MCF 10A (cell line): Measurements from ENCODE around the gene LRBA. TPM values are rescaled to one million over a fixed set of nuclear protein-coding genes. Genes with fewer than 3 reads are reported as not detected.

ENCODE experiments used
- BruUV-seq: library from RNA; stranded (reverse); fragments of 400-500 nt; replicated peaks from 2 replicates; lab custom pipeline; 2021; lab: Mats Ljungman, UMichigan
- CTCF ChIA-PET: fragments of 300-600 bp; sonication (Branson Sonifier 250); formaldehyde crosslinking; extraction: SDS; loops from one replicate; lab custom pipeline; 2021; ENCODE audit warnings: antibody characterized with exemption, inconsistent platforms; lab: Yijun Ruan, JAX
- POLR2A ChIA-PET: fragments of 300-600, 350-650 bp; sonication (Branson Sonifier 250); formaldehyde crosslinking; extraction: SDS; loops from one replicate; lab custom pipeline; 2020; ENCODE audit warnings: antibody characterized with exemption, inconsistent platforms; lab: Yijun Ruan, JAX
- DNase-seq: peaks from one replicate; pipeline ENCODE4 v3.0.0-alpha.2; 2018; ENCODE audit not compliant: unreplicated experiment
- H3K27ac Mint-ChIP-seq: one replicate; pipeline ENCODE4 v1.8.0; 2022; ENCODE audit warnings: mild to moderate bottlenecking, low read depth, mixed read lengths; ENCODE audit not compliant: unreplicated experiment
- H3K27me3 Mint-ChIP-seq: one replicate; pipeline ENCODE4 v1.8.0; 2022; ENCODE audit warnings: mixed read lengths; ENCODE audit not compliant: insufficient read depth, unreplicated experiment
- H3K36me3 Mint-ChIP-seq: one replicate; pipeline ENCODE4 v1.8.0; 2022; ENCODE audit warnings: mild to moderate bottlenecking, moderate library complexity, mixed read lengths; ENCODE audit not compliant: insufficient read depth, unreplicated experiment
- H3K4me1 Mint-ChIP-seq: one replicate; pipeline ENCODE4 v1.8.0; 2022; ENCODE audit warnings: mixed read lengths; ENCODE audit not compliant: insufficient read depth, unreplicated experiment
- H3K4me3 Mint-ChIP-seq: one replicate; pipeline ENCODE4 v1.8.0; 2022; ENCODE audit warnings: mild to moderate bottlenecking, moderate library complexity, mixed read lengths; ENCODE audit not compliant: unreplicated experiment
- H3K9me3 Mint-ChIP-seq: one replicate; pipeline ENCODE4 v1.8.0; 2022; ENCODE audit warnings: mixed read lengths; ENCODE audit not compliant: unreplicated experiment
- intact Hi-C: fragments of 100-400 bp; cut with micrococcal nuclease; formaldehyde crosslinking; loops from 2 replicates; pipeline ENCODE4 v1.14.1; 2022
- total RNA-seq: library from RNA; stranded (reverse); gene quantifications from 2 replicates; pipeline ENCODE4 v1.2.3, GENCODE V29; 2022
- TF ChIP-seq, protein P1 (sequence below): fragments of 200-600 bp; IDR thresholded peaks from one replicate; pipeline ENCODE4 v1.8.0; 2022; ENCODE audit warnings: antibody characterized with exemption, mild to moderate bottlenecking; ENCODE audit not compliant: unreplicated experiment

LRBA gene
- total RNA-seq, 1 experiment from 2014 or later: 64.5 TPM

- BruUV-seq: no TSS peak
These were observed 575.6 kb downstream of the LRBA start for GRCh38 chr4:150439451-150439933.

GRCh38 chr4:150436598-150437370, 578.3 kb downstream of the LRBA start:
- ChIA-PET CTCF (no interaction called here), POLR2A (interaction anchor here (1.4 kb wide), 1 partner anchor 27 kb away, joined by 3 read pairs; no protein-coding TSS in a partner anchor)
- no peaks in the 10 kb centered on the region for H3K9me3 Mint-ChIP-seq
- intact Hi-C loops: no loop called here
- H3K4me3 Mint-ChIP-seq: no peak overlapping the region
- TF ChIP-seq, protein P1, sequence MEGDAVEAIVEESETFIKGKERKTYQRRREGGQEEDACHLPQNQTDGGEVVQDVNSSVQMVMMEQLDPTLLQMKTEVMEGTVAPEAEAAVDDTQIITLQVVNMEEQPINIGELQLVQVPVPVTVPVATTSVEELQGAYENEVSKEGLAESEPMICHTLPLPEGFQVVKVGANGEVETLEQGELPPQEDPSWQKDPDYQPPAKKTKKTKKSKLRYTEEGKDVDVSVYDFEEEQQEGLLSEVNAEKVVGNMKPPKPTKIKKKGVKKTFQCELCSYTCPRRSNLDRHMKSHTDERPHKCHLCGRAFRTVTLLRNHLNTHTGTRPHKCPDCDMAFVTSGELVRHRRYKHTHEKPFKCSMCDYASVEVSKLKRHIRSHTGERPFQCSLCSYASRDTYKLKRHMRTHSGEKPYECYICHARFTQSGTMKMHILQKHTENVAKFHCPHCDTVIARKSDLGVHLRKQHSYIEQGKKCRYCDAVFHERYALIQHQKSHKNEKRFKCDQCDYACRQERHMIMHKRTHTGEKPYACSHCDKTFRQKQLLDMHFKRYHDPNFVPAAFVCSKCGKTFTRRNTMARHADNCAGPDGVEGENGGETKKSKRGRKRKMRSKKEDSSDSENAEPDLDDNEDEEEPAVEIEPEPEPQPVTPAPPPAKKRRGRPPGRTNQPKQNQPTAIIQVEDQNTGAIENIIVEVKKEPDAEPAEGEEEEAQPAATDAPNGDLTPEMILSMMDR: no peak
- no peaks in the 10 kb centered on the region for H3K27me3 Mint-ChIP-seq
- BruUV-seq: no TSS peak
- DNase-seq: no peak
- no peaks in the 10 kb centered on the region for H3K4me1 Mint-ChIP-seq
- no peak overlapping the region for H3K27ac Mint-ChIP-seq
- peaks cover 13% of the 10 kb centered on the region for H3K36me3 Mint-ChIP-seq

More at GRCh38 chr4:150439451-150439933, 575.6 kb downstream of the LRBA start:
- intact Hi-C loops: no loop called here
- TF ChIP-seq, protein P1: no peak
- Mint-ChIP-seq H3K4me3 (no peak overlapping the region), H3K27ac (no peak overlapping the region), H3K9me3 (no peaks in the 10 kb centered on the region), H3K27me3 (no peaks in the 10 kb centered on the region), H3K4me1 (no peaks in the 10 kb centered on the region), H3K36me3 (peaks cover 10% of the 10 kb centered on the region)
- ChIA-PET POLR2A (interaction anchor here (0.6 kb wide), 1 partner anchor 1337 kb away, joined by 3 read pairs; no protein-coding TSS in a partner anchor), CTCF (interaction anchor here (0.6 to 0.8 kb wide), 3 partner anchors 39 to 191 kb away, joined by 3 to 6 read pairs (median 5); no protein-coding TSS in a partner anchor)
- no peak for DNase-seq

DNA sequence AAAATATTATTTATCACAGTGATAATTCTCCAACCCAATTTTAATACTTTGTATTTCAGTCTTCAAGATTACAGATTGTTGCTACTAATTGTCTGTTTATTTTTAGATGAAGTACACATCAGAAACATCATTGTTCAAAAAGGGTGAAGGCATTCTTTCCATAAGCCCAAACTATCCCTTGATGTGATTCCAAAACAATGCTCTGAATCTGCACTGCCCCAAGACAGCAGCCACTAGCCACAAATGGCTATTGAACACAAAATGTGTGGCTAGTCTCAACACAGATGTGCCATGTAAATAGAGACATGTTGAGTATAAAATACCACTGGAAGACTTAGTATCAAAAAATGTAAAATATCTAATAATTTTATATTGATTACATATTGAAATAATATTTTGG, 583.9 kb downstream of the LRBA start:
- intact Hi-C loops: no loop called here
- CTCF ChIA-PET: interaction anchor here (0.6 kb wide), 1 partner anchor 472 kb away, joined by 3 read pairs; no protein-coding TSS in a partner anchor
- DNase-seq: no peak

DNA sequence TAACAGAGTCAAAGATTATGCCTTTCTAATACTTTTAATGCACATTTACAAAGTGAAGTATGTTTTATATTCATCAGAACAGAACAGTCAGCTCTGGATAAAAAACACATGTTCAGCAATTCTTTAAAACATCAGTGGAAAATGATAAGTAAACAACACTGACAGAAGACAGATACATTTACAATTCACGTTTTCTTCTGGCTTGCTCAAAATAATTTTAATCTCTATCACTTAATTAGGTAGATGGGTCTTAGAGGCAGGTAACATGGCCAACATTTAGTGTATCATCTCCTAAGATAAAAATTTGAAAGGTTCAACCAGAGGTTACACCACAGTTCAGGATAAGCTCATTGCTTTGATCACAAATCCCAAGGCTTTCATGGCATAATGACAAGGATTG, 589.9 kb downstream of the LRBA start:
- POLR2A ChIA-PET: no interaction called here
- intact Hi-C loops: no loop called here

More for the DNA sequence above, 583.9 kb downstream of the LRBA start:
- no peak overlapping the region for H3K27ac Mint-ChIP-seq
- TF ChIP-seq, protein P1: no peak
- POLR2A ChIA-PET: no interaction called here
- no peak overlapping the region for H3K4me3 Mint-ChIP-seq
- BruUV-seq: no TSS peak
- no peaks in the 10 kb centered on the region for H3K27me3 Mint-ChIP-seq
- peaks cover 17% of the 10 kb centered on the region for H3K36me3 Mint-ChIP-seq
- no peaks in the 10 kb centered on the region for H3K9me3 Mint-ChIP-seq
- no peaks in the 10 kb centered on the region for H3K4me1 Mint-ChIP-seq

More for the DNA sequence above, 589.9 kb downstream of the LRBA start:
- Mint-ChIP-seq H3K27ac (no peak overlapping the region), H3K4me3 (no peak overlapping the region), H3K36me3 (peaks cover 17% of the 10 kb centered on the region), H3K4me1 (no peaks in the 10 kb centered on the region), H3K27me3 (no peaks in the 10 kb centered on the region), H3K9me3 (no peaks in the 10 kb centered on the region)
- no peak for DNase-seq
- TF ChIP-seq, protein P1: no peak
- CTCF ChIA-PET: no interaction called here
- BruUV-seq: no TSS peak
